NCI-H510A (cell line): Measurements from ENCODE around the gene DCP2.

Experiments used
- DNase-seq: peaks from one replicate; lab custom pipeline; 2025; lab: John Stamatoyannopoulos, UW

Gene DCP2

DNA sequence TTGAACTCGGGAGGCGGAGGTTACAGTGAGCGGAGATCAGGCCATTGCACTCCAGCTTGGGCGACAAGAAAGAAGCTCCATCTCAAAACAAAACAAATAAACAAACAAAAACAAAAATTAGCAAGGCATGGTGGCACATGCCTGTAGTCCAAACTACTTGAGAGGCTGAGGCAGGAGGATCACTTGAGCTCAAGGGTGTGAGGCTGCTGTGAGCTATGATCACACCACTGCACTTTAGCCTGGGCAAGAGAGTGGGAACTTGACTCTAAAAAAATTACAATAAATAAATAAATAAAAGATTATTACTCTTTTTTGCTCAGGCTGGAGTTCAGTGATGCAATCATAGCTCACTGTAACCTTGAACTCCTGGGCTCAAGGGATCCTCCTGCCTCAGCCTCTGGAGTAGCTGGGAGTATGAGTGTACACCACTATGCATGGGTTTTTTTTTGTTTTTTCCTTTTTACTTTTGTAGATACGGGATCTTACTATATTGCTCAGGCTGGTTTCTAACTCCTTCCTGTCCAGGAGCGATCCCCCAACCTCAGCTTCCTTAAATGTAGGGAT is 9.0 kb upstream of the DCP2 start:
- DNase-seq: no peak

DNA sequence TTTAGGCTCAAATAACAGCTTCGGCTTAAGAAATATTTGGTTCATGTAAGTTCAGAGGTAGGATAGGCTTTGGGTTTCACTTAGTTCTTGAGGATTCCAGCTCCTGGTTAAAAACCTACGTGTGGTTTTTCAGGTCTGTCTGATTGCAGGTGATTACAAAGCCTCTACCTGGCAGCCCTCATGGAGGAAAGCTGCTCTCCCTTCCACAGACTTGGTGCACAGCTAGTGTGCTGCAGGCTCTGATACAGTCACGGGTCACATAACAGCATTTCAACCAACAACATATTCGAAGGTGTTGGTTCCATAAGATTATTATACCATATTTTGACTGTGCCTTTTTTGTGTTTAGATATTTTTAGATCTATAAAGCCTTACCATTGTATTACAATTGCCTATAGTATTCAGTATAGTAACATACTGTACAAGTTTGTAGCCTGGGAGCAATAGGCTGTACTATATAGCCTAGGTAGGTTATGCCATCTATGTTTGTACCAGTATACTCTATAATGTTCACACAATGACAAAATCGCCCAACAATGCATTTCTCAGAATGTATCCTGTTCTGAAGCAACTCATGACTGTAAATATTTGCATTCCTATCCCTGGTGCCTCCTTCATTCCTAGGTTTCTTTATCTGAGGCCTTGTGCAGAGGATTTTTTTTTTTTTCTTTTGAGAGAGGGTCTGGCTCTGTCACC is 8.0 kb upstream of the DCP2 start:
- DNase-seq: no peak

DNA sequence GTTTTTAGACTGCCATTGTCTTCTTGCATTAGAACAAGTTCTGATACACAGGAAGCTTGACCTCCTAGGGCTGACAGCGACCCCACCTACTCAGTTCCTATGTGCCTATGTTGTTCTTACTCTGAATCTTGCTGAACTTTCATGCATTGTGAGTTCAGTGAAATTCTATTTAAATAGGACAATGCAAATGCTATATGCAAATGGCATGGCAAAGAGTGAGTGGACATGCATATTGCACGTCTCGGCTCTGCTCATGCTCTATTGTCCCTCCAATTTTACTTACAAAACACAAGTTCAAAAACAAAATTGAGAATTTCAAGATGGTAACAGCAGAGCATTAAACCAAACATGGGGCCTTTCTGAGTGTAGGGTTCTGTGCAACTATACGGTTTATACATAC is 5.3 kb upstream of the DCP2 start:
- no peak for DNase-seq

DNA sequence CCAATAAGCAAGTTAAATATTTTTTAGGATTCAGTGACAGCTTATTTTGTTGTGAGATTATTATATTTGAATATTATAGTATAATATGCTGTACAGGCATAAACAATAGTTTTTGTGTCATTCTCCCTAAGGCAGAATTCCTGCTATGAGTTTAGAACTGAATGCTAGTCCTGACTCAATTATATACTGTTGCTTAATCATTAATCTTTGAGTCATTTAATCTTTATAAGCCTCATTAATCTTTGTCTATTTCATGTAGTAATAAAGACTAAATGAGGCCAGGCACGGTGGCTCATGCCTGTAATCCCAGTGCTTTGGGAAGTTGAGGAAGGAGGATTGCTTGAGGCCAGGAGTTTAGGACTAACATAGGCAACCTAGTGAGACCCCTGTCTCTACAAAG is 3.6 kb upstream of the DCP2 start:
- DNase-seq: no peak

DNA sequence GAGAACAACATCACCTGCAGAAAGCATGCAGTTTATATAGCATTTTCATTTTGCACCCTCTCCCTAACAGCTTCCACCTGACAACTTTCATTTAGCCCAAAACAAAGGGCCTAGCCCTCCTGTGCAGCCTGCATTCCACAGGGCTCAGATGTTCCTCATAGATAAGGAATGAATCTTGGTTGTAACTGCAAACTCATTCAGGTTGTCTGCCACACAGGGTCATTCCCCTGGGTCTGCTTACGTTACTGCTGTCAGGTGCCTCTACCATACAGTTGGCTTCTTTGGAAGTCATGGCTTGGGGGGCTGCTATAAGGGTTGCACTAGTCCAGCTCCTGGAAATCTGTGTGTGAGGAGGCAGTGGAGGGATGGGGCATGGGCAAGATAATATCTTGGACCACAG is 2.7 kb upstream of the DCP2 start:
- DNase-seq: no peak

DNA sequence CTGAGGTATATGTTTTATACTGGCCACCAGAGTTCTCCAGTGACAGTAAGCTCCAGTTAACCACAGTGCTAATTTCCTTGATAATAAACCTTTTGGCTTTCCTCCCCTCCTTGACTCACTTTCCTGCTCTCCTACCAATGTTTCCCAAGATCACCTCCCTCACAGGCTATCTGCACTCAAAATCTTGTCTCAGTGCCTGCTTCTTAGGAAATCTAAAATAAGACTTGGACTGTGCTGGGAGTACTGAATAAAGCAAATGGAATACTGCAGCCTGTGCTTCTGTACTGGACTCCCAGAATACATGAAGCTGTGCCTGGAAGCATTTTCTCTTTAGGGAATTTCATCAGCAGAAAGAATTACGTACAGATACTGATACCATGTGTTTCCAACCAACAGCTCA is 1.7 kb upstream of the DCP2 start:
- DNase-seq: no peak

DNA sequence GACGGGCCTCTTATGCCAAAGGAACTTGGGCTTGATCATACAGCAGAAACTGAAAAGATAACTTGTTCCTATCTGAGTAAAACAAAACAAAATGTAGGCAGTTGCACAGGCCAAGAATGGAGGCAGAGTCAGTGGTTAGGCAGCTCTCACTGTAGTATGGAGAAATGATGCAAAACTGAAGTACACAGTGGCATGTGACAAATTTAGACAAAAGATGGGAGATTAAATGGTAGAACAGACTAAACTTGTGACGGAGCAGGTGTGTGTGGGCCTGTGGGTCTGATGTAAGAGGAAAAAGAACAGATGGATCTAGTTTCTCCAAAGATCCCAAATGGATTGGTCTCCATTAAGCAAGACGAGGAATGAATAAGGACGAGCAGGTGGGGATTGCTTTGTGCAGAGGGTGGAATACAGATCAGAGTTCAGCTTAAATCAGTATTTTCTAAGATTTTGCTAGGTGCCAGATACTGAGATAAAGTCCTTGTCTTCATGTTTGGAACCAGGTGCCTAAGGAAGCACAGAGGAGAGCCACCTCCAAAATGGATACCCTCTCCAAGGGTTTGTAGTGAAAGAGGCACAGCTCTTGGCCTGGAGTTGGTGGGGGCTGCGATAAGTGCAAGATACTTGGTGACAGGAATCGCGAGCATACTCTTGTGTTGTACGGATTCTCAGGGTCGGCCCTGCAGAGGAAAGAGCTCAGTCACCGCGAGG is 722 bp upstream of the DCP2 start:
- DNase-seq: no peak

DNA sequence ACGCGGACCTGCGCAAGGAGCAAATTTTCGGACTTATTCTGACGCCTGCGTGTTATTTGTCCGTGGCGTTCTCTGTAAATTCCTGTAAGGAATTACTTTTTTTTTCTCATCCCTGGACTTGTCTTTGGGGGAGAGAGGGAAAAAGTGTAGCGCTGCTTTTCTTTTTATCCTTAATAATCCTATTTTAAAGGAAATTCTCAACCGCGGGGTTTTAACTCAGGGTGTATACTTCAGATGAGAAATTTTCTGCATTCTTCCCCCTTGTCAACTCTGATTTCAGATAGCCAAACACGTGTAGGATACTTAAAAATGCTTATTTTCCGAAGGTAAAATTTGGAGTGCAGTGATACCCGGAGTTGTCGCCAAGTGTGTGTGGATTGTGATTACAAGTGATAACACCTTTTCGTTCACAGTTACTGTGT is 853 bp downstream of the DCP2 start:
- DNase-seq: no peak

DNA sequence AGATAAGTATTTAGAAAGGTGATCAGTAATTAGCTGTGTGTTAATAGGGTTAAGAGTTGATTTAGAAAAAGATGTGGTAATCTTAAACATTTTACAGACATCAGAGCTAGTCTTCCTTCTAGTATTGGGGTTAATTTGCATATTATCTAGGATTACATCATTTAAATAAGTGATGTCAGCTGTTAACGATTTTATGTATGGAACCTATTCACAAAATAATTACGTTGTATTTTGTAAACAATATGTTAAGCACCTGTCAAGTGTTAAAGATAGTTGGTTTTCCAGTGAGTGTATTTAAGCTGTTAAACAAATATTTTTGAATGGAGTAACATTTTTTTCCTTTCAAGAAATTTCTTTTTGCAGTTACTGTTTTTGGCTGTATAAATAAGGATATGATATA is 2.2 kb downstream of the DCP2 start:
- DNase-seq: no peak

DNA sequence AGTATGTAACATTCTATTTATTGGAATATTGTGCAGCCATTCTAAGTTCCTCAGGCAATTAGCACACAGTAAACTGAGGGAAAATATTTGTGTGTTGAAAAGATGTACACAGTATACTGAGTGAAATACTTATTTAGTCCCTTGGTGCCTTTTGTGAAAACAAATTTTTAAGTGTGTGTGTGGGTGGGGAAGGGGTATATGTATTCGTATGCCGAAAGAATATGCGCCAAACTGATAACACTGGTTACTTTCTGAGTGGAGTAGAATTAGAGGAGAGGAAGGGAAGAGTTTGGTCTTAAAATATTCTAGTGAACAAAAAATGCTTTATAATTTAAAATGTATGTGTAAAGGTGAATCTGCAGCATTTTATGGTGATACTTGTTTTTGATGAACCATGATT is 3.1 kb downstream of the DCP2 start:
- no peak for DNase-seq

DNA sequence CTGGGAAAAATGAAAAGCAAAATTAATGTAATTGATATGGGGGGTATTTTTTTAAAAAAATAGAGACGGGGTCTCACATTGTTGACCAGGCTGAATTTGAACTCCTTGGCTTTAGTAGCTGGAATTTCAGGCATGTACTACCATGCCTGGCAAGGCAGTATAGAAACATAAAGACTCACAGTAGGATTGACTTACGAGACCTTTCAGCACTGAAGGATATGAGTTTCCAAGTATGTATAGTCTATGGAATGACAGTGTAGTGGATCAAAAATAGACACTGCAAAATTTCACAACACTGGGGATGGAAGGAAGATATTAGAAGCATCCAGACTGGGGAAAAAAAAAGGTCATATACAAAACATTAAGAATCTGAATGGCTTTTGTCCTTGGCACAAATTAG is 6.8 kb downstream of the DCP2 start:
- DNase-seq: no peak

DNA sequence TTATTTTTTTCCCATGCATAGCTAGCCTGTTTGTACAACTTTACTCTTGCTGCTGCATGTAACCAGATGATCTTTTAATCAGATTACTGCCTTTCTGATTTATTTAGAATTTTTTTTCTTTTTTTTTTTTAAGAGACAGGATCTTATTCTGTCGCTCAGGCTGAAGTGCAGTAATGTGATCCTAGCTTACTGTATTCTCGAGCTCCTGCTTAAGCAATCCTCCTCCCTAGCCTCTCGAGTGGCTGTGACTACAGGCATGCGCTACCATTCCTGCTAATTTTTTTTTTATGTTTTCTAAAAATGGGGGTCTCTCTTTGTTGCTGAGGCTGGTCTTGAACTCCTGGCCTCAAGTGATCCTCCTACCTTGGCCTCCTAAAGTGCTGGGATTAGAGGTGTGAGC is 9.6 kb downstream of the DCP2 start:
- DNase-seq: no peak

DNA sequence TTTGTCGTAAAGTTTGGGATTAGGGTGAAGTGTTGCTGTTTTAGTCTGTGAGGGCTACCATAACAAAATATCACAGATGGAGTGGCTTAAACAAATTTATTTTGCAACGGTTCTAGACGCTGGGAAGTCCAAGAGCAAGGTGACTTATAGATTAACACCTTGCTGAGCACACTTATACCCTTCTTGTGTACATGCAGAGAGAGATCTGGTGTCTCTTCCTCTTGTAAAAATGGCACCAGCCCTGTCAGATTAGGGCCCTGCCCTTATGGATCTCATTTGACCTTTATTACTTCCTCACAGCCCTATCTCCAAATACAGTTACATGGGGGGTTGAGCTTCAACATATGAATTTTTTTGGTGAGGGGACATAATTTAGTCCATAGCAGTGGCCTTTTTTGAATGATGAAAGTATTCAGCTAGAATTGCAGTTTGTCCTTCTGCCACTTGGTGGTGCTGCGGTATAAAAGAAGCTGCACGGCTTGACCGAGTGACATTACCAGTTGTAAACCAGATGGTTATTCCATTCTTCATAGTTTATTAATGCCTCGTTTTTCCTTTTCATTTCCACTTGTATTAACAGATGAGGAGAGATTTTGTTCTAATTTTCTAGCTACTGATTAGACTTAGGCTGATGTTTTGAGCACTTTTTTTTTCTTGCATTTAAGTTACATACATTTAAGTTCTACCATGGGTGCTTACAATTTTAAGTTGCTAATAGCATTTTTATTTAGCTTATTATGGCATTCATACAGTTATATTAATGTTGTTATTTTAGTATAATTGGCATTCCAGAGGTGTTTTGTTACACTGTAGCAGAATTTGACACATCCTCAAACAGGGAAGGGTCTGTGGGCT is 19.4 kb downstream of the DCP2 start:
- no peak for DNase-seq

DNA sequence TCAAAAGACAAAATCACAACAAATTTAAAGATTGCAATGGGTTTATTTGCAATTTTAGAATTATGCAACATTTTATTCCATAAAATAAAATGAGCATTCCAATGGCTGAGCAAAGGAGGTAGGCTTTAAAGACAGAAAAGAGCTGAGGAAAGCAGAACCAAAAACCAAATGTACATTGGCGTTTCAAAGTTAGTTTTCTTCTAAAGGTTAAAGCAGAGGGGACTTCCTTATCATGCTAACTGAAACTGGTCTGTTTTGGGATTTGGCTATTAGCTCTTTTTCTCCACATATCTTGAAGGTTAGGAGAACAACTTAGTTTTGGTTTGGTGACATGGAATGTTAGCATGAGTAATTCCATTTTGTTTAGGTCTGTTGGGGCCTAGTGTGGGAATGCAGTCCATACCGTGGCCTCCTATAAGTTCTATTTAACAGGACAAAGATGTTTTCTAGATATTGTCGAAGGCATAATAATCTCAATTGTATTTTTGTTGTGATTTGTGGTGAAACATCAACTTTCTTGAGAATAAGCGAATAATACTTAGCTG is 20.3 kb downstream of the DCP2 start:
- DNase-seq: no peak

DNA sequence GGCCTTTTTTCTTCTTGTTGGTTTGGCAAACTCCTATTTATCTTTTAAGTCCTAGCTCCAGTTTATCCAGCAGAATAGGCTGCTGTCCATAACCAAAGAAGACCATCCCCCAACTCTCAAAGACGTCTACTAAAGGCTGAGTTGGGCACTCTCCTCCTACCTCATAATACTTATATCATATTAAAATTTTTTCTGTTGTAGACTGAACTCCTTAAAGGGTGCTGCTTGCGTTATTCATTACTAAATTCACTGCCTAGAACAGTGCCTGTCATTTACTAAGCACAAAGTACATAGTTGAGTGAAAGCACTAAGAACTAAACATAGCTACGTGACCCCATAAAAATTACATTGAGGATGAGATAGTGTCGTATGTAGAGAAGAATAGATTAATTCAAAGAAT is 21.7 kb downstream of the DCP2 start:
- no peak for DNase-seq

DNA sequence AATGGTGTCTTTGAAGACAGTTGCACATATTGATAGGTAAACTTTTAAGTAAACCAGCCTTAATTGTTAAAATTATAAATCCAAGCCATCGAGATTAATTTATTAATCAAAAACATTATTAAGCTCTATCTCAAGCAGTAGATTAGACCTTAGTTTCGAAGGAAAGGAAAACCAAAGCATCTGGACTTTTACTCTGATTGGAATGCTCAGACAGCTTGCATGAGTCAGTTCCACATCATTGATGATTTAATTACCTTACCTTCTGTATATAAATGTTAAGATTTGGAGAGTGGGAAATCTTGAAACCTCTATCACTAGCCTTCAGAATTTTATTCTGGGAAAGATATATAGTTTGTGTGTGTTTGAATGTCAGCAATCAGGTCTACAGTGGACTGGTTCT is 23.9 kb downstream of the DCP2 start:
- DNase-seq: no peak

DNA sequence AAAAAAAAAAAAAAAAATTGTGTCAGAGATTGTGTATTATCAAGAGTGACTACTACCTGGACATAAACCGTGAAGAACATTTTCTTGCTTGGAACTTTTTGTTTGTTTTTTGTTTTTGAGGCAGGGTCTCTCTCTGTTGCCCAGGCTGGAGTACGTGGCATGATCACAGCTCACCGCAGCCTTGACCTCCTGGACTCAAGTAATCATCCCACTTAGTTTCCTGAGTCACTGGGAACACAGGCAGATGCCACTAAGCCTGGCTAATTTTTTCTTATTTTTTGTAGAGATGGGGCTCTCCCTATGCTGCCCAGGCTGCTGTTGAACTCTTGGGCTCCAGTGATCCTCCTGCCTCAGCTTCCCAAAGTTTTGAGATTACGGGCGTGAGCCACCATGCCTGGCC is 25.8 kb downstream of the DCP2 start:
- DNase-seq: no peak

DNA sequence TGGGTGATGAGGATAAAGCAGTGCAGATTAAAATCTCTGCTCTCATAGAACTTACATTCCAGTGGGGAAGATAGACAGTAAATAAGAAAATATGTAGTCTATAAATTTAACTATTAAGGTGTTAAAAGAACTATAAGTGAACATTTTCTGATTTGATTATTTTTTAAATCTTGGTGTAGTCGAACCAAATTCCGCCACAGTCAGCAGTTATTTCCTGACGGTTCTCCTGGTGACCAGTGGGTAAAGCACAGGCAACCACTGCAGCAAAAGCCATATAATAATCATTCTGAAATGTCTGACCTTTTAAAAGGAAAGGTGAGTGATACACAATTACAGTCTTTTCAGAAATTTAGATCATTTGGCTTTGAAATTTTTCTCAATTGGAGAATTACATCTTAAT is 27.2 kb downstream of the DCP2 start:
- no peak for DNase-seq

DNA sequence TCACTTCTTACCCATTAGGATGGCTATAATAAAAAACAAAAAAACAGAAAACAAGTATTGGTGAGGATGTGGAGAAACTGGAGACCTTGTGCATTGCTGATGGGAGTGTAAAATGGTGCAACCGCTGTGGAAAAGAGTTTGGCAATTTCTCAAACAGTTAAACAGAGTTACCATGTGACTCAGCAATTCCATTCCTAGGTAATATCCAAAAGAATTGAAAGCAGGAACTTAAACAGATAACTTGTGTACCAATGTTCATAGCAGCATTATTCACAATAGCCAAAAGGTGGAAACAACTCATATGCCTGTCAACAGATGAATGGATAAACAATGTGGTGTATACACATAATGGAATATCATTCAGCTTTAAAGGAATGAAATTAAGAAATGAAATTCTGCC is 28.9 kb downstream of the DCP2 start:
- no peak for DNase-seq

DNA sequence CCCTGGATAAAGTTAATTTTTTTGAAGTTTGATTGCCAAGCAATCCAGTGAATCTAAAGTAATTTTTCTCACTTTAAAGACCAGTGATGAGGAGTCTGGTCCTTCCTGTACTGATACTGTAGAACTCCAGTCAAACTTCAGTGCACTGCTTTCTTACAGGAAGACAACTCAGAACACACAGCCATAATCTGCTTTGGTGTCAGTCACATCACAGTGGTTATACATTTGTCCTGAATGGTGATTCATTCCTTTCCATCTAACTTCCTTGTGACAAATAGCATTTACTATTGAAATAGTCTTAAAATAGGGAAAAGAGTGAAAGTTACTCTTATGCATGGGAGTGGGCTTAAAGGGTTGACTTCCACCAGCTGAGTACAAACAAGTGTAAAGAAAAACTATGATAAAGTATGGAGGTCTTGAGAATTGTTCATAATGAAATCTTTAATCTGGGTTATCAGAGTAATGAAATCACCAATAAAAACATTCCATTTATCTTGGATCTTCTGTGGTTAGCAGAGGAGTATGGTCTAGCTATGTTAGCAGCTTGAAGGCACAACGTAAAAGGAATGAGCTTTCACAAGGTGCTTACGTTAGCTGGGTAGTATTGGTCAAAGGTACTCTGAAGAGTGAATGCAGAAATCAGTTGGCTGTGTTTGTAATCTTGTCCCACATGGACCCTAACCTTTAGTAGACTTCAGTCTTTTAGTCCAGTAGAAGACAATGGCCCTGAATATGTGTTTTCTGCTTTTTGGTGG is 41.5 kb downstream of the DCP2 start:
- no peak for DNase-seq

DNA sequence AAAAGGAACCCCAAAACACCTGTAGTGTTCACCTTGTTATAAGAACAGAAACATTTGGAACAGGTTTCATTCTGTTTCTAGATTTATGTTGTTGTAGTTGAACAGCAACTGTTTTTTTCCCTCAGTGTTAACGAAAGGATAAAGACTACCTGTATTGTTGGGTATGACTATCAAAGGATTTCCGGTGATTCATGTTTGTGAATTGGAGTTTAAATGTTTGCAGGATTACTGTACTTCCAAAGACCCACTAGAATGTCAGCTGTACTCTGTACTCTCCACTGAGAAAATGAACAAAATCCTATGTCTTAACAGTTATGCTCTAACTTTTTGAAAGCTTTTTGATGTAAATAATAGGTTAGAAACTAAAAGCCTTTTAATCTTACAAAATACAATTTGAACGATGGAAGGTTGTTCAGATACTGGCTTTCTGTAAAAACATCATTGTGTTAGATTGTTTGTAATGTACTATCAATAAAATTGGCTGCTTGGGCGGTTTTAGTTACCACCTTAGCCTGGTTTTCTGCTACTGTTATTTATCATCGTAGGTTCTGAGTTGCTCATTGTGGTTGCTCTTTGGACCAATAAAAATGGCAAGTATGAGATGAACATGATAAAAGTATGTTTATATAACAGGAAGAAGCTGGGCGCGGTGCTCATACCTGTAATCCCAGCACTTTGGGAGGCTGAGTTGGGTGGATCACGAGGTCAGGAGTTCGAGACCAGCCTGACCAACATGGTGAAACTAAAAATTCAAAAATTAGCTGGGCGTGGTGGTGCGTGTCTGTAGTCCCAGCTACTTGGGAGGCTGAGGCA is 44.1 kb downstream of the DCP2 start:
- DNase-seq: no peak
